ENCODE data around the gene CEPT1. TPM values are rescaled to one million over a fixed set of nuclear protein-coding genes. Genes with fewer than 3 reads are reported as not detected.

CEPT1 gene
- total RNA-seq, 1 donor from 2014 or later, result 25.3 TPM

DNA sequence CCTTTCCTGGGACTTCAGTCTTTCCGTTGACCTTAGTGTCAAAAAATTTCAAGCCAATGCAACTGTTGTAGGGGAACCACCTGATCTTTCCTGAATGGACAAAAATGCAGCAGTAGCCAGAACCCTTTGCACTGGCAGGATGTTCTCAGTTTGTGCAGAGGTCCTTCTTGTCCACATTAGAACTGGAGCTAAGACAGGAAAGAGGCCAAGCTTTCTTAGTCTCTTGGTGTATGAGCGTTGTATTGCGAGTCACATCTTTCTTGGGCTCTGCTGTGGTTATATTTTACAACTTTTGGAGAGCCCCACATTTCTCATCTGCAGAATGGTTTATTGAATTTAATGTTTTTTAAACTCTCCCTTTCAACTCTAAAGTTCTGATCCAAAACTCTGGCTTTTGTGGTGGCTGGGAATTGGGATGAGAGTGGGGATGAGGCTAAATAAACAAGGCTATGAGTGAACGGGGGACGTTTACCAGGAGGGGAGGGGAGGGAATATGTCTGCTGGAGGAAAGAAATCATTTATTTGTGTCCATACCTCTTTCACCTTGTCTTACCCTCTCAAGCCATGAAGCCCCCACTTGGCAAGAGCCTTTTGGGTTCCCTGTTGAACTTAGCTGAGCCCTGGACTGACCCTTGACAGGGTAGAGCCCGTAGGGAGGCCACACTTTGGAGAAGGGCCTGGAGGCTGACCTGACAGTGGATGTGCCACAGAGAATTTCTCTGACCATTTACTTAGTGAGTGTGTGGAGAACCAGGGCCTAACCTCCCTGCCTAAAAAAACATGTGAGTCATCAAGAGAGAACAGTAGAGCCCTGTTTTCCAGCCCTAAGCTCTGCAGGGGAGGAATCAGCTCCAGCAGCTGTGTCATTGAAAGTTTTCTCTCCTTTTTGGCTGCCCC, 88.1 kb downstream of the CEPT1 start:
- H3K4me3 Mint-ChIP-seq (ENCODE audit: unreplicated experiment), result peak overlapping the region; percentile 24
- H3K27ac Mint-ChIP-seq (ENCODE audit: unreplicated experiment), result peak overlapping the region; percentile 82
- H3K36me3 Mint-ChIP-seq (ENCODE audit: unreplicated experiment), result no peaks in the 10 kb centered on the region

DNA sequence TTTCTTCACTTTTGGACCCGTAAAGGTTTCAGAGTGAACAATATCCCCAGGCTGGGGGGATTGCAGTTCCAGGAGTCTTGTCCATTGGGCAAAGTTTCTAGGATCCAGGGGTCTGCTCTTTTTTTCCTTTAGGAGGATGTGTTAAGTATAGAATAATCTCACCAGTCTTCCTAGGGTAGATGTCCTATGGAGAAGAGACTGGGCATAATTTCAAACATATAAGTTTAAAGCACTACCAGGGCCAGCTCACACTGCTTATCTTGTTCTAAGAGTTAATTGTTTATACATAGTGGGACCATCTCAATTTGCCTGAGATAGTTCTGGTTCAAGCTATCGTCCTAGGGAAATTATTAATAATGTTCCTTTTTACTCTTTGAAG, 88.7 kb downstream of the CEPT1 start:
- no peaks in the 10 kb centered on the region for H3K36me3 Mint-ChIP-seq (ENCODE audit: unreplicated experiment)
- H3K9me3 Mint-ChIP-seq (ENCODE audit: unreplicated experiment), result no peaks in the 10 kb centered on the region
- H3K27ac Mint-ChIP-seq (ENCODE audit: unreplicated experiment), result peak overlapping the region; percentile 82
- peaks cover 10% of the 10 kb centered on the region for H3K27me3 Mint-ChIP-seq (ENCODE audit: unreplicated experiment)
- H3K4me1 Mint-ChIP-seq (ENCODE audit: unreplicated experiment), result peaks cover 38% of the 10 kb centered on the region
- DNase-seq (ENCODE audit: extremely low spot score, unreplicated experiment), result no peak
- TF ChIP-seq, protein P1, sequence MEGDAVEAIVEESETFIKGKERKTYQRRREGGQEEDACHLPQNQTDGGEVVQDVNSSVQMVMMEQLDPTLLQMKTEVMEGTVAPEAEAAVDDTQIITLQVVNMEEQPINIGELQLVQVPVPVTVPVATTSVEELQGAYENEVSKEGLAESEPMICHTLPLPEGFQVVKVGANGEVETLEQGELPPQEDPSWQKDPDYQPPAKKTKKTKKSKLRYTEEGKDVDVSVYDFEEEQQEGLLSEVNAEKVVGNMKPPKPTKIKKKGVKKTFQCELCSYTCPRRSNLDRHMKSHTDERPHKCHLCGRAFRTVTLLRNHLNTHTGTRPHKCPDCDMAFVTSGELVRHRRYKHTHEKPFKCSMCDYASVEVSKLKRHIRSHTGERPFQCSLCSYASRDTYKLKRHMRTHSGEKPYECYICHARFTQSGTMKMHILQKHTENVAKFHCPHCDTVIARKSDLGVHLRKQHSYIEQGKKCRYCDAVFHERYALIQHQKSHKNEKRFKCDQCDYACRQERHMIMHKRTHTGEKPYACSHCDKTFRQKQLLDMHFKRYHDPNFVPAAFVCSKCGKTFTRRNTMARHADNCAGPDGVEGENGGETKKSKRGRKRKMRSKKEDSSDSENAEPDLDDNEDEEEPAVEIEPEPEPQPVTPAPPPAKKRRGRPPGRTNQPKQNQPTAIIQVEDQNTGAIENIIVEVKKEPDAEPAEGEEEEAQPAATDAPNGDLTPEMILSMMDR (IDR thresholded peaks at IDR 0.05), result no peak
- H3K4me3 Mint-ChIP-seq (ENCODE audit: unreplicated experiment), result no peak overlapping the region

More for the DNA sequence above, 88.1 kb downstream of the CEPT1 start:
- DNase-seq (ENCODE audit: extremely low spot score, unreplicated experiment), result no peak
- Mint-ChIP-seq H3K4me1 (ENCODE audit: unreplicated experiment) (peaks cover 38% of the 10 kb centered on the region), H3K27me3 (ENCODE audit: unreplicated experiment) (peaks cover 10% of the 10 kb centered on the region), H3K9me3 (ENCODE audit: unreplicated experiment) (no peaks in the 10 kb centered on the region)
- TF ChIP-seq, protein P1 (IDR thresholded peaks at IDR 0.05), result no peak

DNA sequence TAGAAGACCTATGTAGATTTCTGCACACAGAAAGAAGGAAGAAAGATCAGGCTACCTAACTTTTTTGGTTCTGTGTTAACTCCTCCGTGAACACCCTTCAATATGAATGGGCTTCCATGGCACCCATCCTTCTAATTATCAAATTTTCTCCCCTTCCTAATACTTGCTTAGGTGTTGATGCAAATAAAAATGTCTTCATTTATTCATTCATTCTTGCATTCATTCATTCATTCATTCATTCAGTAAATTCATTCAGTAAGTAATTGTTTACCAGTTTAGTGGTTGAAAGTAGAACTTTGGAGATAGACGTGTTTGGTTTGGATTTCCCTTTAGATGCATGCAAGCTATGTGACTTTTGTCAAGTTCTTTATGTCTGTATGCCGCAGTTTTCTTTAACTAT, 92.1 kb downstream of the CEPT1 start:
- H3K4me1 Mint-ChIP-seq (ENCODE audit: unreplicated experiment), result peaks cover 26% of the 10 kb centered on the region
- no peak overlapping the region for H3K27ac Mint-ChIP-seq (ENCODE audit: unreplicated experiment)
- DNase-seq (ENCODE audit: extremely low spot score, unreplicated experiment), result no peak
- H3K27me3 Mint-ChIP-seq (ENCODE audit: unreplicated experiment), result peaks cover 28% of the 10 kb centered on the region
- no peaks in the 10 kb centered on the region for H3K9me3 Mint-ChIP-seq (ENCODE audit: unreplicated experiment)
- TF ChIP-seq, protein P1 (IDR thresholded peaks at IDR 0.05), result no peak
- H3K36me3 Mint-ChIP-seq (ENCODE audit: unreplicated experiment), result no peaks in the 10 kb centered on the region
- H3K4me3 Mint-ChIP-seq (ENCODE audit: unreplicated experiment), result no peak overlapping the region

DNA sequence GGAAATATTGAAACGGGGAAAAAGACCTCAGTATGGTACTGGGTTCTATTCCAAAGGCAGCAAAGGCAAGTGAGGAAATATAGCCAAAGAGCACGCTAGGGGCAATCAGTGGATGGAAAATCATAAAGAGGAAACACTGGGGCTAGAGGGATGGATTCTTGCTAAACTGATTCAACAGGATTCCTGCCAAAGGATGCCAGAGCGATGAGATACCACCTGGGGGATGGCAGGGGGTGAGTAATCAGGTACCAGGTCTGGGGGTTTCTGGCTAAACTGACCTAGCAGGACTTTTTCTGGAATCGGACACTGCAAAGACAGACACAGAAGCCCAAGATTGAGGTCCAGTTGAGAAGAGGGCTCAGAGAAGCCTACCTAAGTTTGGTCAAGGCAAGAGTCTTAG, 94.2 kb downstream of the CEPT1 start:
- H3K36me3 Mint-ChIP-seq (ENCODE audit: unreplicated experiment), result no peaks in the 10 kb centered on the region
- H3K4me1 Mint-ChIP-seq (ENCODE audit: unreplicated experiment), result peaks cover 5% of the 10 kb centered on the region
- DNase-seq (ENCODE audit: extremely low spot score, unreplicated experiment), result no peak
- peaks cover 36% of the 10 kb centered on the region for H3K27me3 Mint-ChIP-seq (ENCODE audit: unreplicated experiment)
- H3K4me3 Mint-ChIP-seq (ENCODE audit: unreplicated experiment), result no peak overlapping the region
- H3K27ac Mint-ChIP-seq (ENCODE audit: unreplicated experiment), result no peak overlapping the region
- TF ChIP-seq, protein P1 (IDR thresholded peaks at IDR 0.05), result no peak
- no peaks in the 10 kb centered on the region for H3K9me3 Mint-ChIP-seq (ENCODE audit: unreplicated experiment)

Other genes with a start within 250 kb of the CEPT1 start
- gene LRIF1, start 176.3 kb upstream of the CEPT1 start, total RNA-seq, result 9.4 and 12.1 TPM in 2 replicates
- 31.1 and 33.6 TPM in 2 replicates for gene DRAM2, start 130 bp upstream of the CEPT1 start, total RNA-seq
- gene DENND2D, start 60.4 kb downstream of the CEPT1 start, total RNA-seq, result not detected in 2 replicates
- gene CHI3L2, start 87.5 kb downstream of the CEPT1 start, total RNA-seq, result not detected in 2 replicates
- gene CHIA, start 150.6 kb downstream of the CEPT1 start, total RNA-seq, result not detected in 2 replicates

All from osteocyte (in vitro differentiated cells).